ENCODE data around the gene RPS27A. TPM values are rescaled to one million over a fixed set of nuclear protein-coding genes. Genes with fewer than 3 reads are reported as not detected.

RPS27A gene
- total and polyA plus RNA-seq, 2 donors (not counting 1 experiment from before 2014, with no cell fraction given) = 1,678 to 3,107 TPM

DNA sequence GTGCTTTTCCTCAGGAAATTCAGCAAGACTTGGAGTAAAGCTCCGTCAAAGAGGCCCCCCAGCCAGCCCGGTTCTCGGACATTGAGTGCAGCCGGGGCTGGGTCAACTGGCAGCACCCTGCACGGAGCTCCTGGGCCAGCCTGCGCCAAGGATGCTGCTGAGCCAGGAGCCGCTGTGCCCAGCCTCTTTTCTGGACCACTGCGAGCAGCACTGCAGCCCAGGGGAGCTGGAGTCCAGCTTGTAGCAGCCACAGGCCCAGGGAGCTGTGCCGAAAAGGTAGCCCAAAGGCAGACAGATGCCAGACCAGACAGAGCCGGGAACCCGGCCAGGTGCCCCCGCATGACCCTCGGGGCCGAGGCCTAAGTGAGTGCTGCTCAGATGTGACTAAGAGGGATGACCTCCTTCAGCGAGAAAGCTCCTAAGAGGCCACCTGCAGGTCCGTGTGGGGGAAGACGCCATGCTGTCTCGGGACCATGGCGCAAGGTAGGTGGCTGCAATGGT, 7.7 kb upstream of the RPS27A start:
- Histone ChIP-seq H3K4me3 (ENCODE audit: control extremely low read depth in 1 of 5, extremely low read depth in 1 of 5, insufficient read depth in 1 of 5, low read depth in 2 of 5, low read length in 4 of 5) (no peak overlapping the region), H3K27ac (ENCODE audit: low read length in 2 of 2) (no peak overlapping the region), H4K20me1 (ENCODE audit: control insufficient read depth, insufficient read depth, low read length, poor library complexity, severe bottlenecking) (no peaks in the 10 kb centered on the region), H3K36me3 (replicated peaks in 1 of 2; ENCODE audit: control extremely low read depth in 1 of 2, control insufficient read depth in 1 of 2, extremely low read depth in 1 of 2, insufficient read depth in 2 of 2, low read length in 1 of 2) (no peaks in the 10 kb centered on the region), H3K9ac (ENCODE audit: low read length) (no peak overlapping the region), H3K4me1 (ENCODE audit: control insufficient read depth in 2 of 2, insufficient read depth in 2 of 2, low read length in 2 of 2) (peaks cover 16 to 24% of the 10 kb centered on the region in 2 donors), H2AFZ (ENCODE audit: insufficient read depth, low read depth, low read length, poor library complexity, severe bottlenecking) (no peak overlapping the region), H3K4me2 (replicated peaks; ENCODE audit: low read depth, low read length, poor library complexity, severe bottlenecking) (no peak overlapping the region), H3K79me2 (ENCODE audit: control insufficient read depth, insufficient read depth, low read length) (no peaks in the 10 kb centered on the region), H3K27me3 (replicated peaks in 1 of 4; ENCODE audit: control extremely low read depth in 1 of 4, control insufficient read depth in 3 of 4, insufficient read depth in 4 of 4, low read length in 3 of 4) (no peaks in the 10 kb centered on the region), H3K9me3 (ENCODE audit: control extremely low read depth in 1 of 3, control insufficient read depth in 2 of 3, insufficient read depth in 1 of 3, low read length in 2 of 3) (peaks cover 0 to 11% (median 0%) of the 10 kb centered on the region in 3 donors)
- Mint-ChIP-seq H3K4me3 (peak overlapping the region; percentile 26), H3K27me3 (no peaks in the 10 kb centered on the region), H3K27ac (peak overlapping the region; percentile 90), H3K9me3 (ENCODE audit: insufficient read depth) (peaks cover 4% of the 10 kb centered on the region), H3K4me1 (peaks cover 26% of the 10 kb centered on the region)
- intact Hi-C loops (cut with micrococcal nuclease) = loop anchor here (10.0 kb wide), 1 partner anchor 470 kb away; the partner anchor contains the start of gene PNPT1
- TF ChIP-seq, protein P1, sequence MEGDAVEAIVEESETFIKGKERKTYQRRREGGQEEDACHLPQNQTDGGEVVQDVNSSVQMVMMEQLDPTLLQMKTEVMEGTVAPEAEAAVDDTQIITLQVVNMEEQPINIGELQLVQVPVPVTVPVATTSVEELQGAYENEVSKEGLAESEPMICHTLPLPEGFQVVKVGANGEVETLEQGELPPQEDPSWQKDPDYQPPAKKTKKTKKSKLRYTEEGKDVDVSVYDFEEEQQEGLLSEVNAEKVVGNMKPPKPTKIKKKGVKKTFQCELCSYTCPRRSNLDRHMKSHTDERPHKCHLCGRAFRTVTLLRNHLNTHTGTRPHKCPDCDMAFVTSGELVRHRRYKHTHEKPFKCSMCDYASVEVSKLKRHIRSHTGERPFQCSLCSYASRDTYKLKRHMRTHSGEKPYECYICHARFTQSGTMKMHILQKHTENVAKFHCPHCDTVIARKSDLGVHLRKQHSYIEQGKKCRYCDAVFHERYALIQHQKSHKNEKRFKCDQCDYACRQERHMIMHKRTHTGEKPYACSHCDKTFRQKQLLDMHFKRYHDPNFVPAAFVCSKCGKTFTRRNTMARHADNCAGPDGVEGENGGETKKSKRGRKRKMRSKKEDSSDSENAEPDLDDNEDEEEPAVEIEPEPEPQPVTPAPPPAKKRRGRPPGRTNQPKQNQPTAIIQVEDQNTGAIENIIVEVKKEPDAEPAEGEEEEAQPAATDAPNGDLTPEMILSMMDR (IDR thresholded peaks at IDR 0.05) = no peak
- TF ChIP-seq EZH2 (IDR thresholded peaks at IDR 0.05; ENCODE audit: borderline replicate concordance, insufficient read depth, low read depth, low read length, poor library complexity, severe bottlenecking) = no peak
- 94% methylated on average over 19 of the region's 19 CpGs for WGBS (ENCODE audit: insufficient coverage)
- ChIA-PET POLR2A (interaction anchor here (2.7 kb wide), 1 partner anchor 8 kb away, joined by 26 read pairs; the partner anchor contains the start of genes CLHC1 and RPS27A), CTCF (interaction anchor here (1.3 to 1.6 kb wide), 3 partner anchors 8 to 47 kb away, joined by 3 to 4 read pairs (median 4); partner anchors contain the start of genes CLHC1 and RPS27A)
- peak; percentile 33 for DNase-seq
- ATAC-seq (ENCODE audit: low read depth) = no peak

- Histone ChIP-seq H3K4me3 (ENCODE audit: control extremely low read depth in 1 of 5, extremely low read depth in 1 of 5, insufficient read depth in 1 of 5, low read depth in 2 of 5, low read length in 4 of 5) (no peak overlapping the region), H3K79me2 (ENCODE audit: control insufficient read depth, insufficient read depth, low read length) (peaks cover under 1% of the 10 kb centered on the region), H2AFZ (ENCODE audit: insufficient read depth, low read depth, low read length, poor library complexity, severe bottlenecking) (no peak overlapping the region), H3K9ac (ENCODE audit: low read length) (no peak overlapping the region), H3K9me3 (ENCODE audit: control extremely low read depth in 1 of 3, control insufficient read depth in 2 of 3, insufficient read depth in 1 of 3, low read length in 2 of 3) (peaks cover 0 to 11% (median 0%) of the 10 kb centered on the region in 3 donors), H3K4me1 (ENCODE audit: control insufficient read depth in 2 of 2, insufficient read depth in 2 of 2, low read length in 2 of 2) (peaks cover 16 to 24% of the 10 kb centered on the region in 2 donors), H3K27me3 (replicated peaks in 1 of 4; ENCODE audit: control extremely low read depth in 1 of 4, control insufficient read depth in 3 of 4, insufficient read depth in 4 of 4, low read length in 3 of 4) (no peaks in the 10 kb centered on the region), H3K27ac (ENCODE audit: low read length in 2 of 2) (no peak overlapping the region), H4K20me1 (ENCODE audit: control insufficient read depth, insufficient read depth, low read length, poor library complexity, severe bottlenecking) (no peaks in the 10 kb centered on the region), H3K4me2 (replicated peaks; ENCODE audit: low read depth, low read length, poor library complexity, severe bottlenecking) (no peak overlapping the region), H3K36me3 (replicated peaks in 1 of 2; ENCODE audit: control extremely low read depth in 1 of 2, control insufficient read depth in 1 of 2, extremely low read depth in 1 of 2, insufficient read depth in 2 of 2, low read length in 1 of 2) (no peaks in the 10 kb centered on the region)
- H3K9me3 Mint-ChIP-seq (ENCODE audit: insufficient read depth) = peaks cover 4% of the 10 kb centered on the region
- ATAC-seq (ENCODE audit: low read depth) (no peak), DNase-seq (peak; percentile 17)
- peaks cover 29% of the 10 kb centered on the region for H3K4me1 Mint-ChIP-seq
- CTCF ChIA-PET = interaction anchor here (1.4 kb wide), 1 partner anchor 28 kb away, joined by 3 read pairs; no protein-coding TSS in a partner anchor
- POLR2A ChIA-PET = no interaction called here
- peak overlapping the region; percentile 35 for H3K4me3 Mint-ChIP-seq
- WGBS (ENCODE audit: insufficient coverage) = 98% methylated on average over 17 of the region's 19 CpGs
- H3K27ac Mint-ChIP-seq = no peak overlapping the region
- no peaks in the 10 kb centered on the region for H3K27me3 Mint-ChIP-seq
- intact Hi-C loops (cut with micrococcal nuclease) = loop anchor here (10.0 kb wide), 1 partner anchor 469 kb away; the partner anchor contains the start of gene PNPT1
- TF ChIP-seq EZH2 (IDR thresholded peaks at IDR 0.05; ENCODE audit: borderline replicate concordance, insufficient read depth, low read depth, low read length, poor library complexity, severe bottlenecking) = no peak
- TF ChIP-seq, protein P1 (IDR thresholded peaks at IDR 0.05) = no peak
Measured at GRCh38 chr2:55225481-55226020, 6.9 kb upstream of the RPS27A start.
